ENCODE results near the gene MVB12B.
"Not testable (repeated sequence)": the region's sequence is repeated elsewhere in the genome, so short reads cannot be mapped to it uniquely, and the experiment has no call there.

MVB12B gene

GRCh38 chr9:126326228-126327005, at the start of gene MVB12B:
Gene MVB12B, plus strand, starts transcription at chr9:126326829. Its CDS starts 101 bp downstream, at chr9:126326930.
- DNase-seq: no peak

DNA sequence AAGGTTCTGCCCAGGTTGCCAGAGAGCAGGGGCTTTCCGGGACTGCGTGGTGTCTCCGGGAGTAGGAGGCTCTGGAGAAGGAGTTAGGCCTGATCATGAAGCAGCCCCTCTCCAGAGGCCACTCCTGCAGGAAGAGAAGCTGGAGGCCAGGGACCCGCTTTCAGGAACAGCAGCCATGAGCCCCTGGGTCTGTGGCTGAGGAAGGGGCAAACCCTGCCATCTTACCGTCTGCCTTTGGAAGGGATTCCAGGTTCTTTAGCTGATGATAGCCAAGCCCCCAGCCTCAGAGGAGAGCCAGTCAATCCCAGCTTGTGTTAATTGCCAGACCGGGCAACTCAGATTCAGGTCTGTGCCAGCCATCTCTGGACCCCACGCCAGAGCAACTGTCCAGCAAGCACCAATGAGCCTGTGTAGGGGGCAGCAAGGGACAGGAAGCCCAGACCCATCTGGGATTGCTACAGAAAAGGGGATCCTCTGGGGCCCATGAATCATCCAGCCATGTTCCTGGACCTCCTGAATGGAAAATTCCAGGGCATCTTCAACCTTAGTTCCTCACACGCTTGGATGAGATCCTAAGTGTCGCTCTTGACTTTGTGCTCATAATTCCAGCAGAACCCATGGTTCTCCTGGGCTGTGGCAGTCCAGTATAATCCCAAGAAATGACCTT, 42.7 kb upstream of the MVB12B start:
- DNase-seq: no peak

DNA sequence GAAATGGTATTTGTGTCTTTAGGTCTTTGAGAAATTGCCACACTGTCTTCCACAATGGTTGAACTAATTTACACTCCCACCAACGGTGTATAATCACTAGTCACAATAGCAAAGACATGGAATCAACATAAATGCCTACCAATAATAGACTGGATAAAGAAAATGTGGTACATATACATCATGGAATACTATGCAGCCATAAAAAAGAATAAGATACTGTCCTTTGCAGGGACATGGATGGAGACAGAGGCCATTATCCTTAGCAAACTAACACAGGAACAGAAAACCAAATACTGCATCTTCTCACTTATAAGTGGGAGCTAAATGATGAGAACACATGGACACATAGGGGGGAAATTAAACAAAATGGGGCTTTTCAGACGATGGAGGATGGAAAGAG, 41.0 kb upstream of the MVB12B start:
- DNase-seq: not testable (repeated sequence)

- DNase-seq: no peak
Measured at GRCh38 chr9:126287166-126287866, 39.3 kb upstream of the MVB12B start.

DNA sequence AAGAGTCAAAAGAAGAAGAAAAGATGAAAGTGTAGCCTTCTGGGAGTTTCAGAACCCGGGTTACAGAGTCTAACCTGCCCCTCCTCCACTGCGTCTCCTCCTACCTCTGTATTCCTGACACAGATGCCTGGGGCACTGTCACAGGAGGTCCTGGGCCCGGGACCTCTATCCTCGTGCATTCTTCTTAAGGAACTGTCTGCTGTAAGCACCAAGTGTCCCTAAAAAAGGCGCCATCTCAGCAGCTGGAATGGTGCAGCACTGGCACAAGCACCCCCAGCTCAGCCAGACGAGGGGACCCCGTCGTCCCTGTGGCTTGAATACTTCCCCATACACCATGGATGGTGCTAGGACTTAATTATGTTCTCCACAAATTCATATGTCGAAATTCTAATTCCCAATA, 35.8 kb upstream of the MVB12B start:
- no peak for DNase-seq

DNA sequence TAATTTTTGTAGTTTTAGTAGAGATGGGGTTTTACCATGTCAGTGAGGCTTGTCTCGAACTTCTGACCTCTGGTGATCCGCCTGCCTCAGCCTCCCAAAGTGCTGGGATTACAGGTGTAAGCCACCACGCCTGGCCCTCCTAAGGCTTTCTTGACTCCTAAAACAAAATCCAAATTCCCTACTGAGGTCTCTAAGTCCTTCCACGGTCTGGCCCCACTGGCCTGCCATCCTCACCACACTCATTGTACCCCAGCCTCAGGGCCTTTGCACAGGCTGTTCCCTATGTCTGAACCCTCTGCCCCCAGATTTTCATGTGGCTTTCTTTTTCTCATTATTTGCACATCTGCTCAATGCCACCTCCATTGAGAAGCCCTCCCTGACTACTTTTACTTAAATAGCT, 34.7 kb upstream of the MVB12B start:
- no peak for DNase-seq

DNA sequence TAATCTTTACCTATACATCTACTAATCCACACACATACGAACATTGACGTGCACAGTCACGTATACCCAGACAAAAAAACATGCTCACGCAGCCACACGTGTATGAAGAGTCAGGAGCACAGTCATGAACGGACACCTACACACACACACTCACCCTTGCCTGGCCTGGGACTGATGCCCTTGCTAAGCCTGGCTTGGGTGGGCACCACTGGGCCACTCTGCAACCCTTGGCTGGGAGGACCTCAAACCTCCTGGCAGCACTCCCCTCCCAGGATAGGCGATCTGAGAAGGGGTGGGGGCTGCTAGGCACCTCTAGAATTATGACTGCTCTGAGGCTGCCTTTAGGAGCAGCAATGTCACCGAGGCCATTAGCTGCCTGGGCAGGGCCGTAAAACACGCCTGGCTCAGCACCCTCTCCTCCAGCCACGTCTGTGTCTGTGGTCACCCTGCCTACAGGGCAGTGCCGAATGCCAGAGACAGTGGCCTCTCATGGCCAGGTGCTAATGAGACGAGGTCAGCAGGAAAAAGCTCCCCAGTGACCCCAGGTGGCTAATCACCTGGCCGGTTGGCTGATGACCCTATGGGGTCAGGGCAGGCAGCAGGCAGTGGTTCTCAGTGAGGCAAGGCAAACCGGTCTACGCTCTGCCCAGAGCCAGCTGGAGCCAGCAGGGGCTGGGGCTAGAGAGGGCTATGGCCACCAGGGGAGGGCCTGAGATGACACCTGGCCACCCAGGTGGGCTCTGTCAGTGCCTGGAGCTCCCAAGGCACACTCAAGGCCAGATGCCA, 33.7 kb upstream of the MVB12B start:
- DNase-seq: no peak

GRCh38 chr9:126293522-126293889, 33.1 kb upstream of the MVB12B start:
- no peak for DNase-seq

DNA sequence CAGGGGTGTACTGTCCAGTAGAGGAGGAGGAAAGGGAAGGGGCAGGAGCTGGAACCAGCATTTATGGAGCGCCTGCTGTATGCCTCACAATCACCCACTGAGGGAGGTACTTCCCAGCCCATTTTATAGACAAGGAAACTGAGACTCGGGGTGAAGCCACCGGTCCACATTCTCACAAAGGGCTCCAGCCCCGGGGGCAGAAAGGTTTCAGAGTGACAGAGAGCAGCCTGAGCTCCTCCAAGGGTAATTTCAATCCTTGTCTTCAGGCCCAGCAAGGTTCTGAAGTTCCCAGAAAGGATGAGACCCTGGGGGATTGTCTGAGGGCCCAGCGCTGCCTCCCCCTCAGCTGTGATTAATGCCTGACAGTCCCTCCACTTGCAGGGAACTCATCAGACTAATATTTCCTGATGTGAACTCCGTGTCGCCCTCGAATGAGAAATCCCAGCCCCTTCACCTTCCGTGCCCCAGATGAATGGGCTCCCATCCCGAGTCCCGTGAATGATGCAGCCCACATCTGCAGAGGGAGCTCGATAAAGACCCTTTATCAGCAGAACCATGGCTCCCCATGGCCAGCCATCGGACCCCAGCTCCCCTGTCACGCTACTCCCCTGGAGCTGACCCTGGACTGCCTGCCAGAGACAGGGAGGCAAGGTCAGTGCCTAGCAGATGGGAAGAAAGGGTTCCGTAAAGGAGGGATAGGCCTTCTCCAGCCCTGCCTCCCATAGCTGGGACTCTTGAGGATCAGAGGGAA, 32.1 kb upstream of the MVB12B start:
- DNase-seq: no peak

- DNase-seq: no peak
Measured at GRCh38 chr9:126295082-126295477, 31.5 kb upstream of the MVB12B start.

GRCh38 chr9:126295516-126295915, 31.1 kb upstream of the MVB12B start:
- DNase-seq: no peak

DNA sequence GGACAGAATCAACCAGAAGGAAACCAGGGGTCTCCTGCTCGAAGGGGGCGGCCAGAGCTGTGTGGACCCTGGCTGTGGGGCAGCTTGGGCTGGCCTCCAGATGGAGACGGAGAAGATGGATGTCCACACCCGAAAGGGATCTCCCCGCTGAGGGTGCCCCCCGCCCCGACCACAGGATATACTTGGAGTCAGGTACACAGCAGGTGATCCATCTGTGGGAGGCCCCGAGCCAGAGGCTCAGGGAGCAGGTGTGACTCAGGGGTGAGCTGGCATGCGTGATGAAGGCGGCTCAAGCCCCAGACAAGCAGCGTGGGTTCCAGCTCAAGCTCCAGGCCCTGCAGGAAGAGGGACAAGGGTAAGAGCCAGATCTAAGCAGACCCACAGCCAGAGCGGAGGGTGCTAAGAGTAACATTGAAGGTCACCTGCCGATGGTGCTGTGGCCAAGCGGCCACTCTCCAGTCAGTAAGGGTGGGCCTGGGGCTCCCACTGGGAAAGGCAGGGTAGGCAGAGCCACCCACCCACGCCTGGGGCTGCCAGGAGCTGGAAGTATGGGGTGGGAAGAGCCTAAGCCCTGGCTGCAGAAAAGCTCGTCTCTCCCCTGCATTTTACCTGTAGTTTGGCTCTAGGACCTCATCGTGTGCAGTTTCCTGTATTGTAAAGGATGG, 30.6 kb upstream of the MVB12B start:
- no peak for DNase-seq

DNA sequence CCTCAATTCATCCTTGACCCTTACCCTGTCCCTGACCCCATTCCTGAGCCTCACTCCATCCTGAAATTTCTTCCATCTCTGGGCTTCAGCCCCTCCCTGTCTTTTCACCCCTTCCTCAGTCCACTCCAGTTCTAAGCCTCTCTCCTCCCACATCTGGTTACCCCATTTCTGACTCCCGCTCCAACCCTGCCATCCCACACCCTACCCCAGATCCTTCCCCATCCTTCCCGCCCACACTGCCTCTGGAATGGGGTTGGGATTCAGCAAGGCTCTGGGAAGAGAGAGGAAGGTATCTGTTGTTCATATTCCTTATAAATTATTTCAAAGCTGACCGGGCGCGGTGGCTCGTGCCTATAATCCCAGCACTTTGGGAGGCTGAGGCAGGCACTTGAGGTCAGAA, 29.9 kb upstream of the MVB12B start:
- DNase-seq: no peak

GRCh38 chr9:126297661-126298060, 29.0 kb upstream of the MVB12B start:
- DNase-seq: no peak

GRCh38 chr9:126298063-126298801, 28.4 kb upstream of the MVB12B start:
- peak; percentile 24 for DNase-seq

GRCh38 chr9:126299706-126300276, 26.8 kb upstream of the MVB12B start:
- no peak for DNase-seq

- DNase-seq: no peak
Measured at GRCh38 chr9:126301196-126301595, 25.4 kb upstream of the MVB12B start.

DNA sequence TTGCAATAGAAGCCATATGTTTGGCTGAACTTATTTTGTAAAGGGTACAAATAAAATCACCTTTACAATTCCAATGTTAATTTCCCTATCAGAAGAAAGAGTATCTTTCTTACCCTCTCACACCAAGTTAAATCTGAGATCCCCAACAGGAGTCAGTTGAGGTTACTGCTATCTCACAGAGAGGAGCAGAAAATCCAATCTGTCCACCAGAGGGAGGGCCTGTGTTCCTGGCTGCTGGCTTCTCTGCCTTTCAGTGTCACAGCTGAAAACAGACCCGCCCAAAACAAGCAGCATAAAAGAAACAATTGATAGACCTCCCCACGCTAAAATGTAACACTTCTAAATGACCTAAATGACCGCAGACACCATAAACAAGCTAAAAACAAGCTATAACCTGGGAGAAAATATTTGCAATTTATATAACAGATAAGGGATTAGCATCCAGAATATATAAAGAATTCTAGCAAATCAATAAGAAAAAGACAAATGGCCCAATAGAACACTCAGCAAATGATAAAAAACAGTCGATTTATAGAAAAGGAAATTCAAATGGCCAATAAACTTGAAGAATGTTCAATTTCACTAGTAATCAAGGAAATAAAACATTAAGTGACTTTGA, 24.5 kb upstream of the MVB12B start:
- DNase-seq: peak; percentile 56

GRCh38 chr9:126302730-126303129, 23.9 kb upstream of the MVB12B start:
- no peak for DNase-seq

GRCh38 chr9:126303488-126303887, 23.1 kb upstream of the MVB12B start:
- DNase-seq: no peak

All from NCI-H1694 (cell line).